Measurements from ENCODE around the gene ALK.

Gene ALK

DNA sequence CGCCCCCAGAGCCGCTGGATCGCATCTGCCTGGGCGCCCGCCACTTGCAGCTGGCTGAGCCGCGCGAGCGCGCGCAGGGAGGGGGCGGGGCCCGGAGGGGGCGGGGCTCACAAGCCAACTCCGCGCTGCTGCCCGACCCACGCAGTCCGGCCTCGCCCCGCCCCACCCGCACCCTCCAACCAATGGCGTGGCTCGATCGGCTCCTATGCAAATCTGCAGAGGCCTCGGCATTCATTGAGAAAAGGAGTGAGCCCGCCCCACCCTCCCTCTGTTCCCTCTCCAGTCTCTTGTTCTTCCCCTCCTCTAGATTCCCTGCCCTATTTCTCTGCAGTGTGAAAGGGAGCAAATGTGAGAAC, at the start of gene ALK:
Gene ALK (minus strand): TSS at position 27 of the 356 bp plus-strand sequence. CDS start 927 bp downstream, outside the sequence.
- peak; percentile 95 for DNase-seq (ENCODE audit: low spot score)

DNA sequence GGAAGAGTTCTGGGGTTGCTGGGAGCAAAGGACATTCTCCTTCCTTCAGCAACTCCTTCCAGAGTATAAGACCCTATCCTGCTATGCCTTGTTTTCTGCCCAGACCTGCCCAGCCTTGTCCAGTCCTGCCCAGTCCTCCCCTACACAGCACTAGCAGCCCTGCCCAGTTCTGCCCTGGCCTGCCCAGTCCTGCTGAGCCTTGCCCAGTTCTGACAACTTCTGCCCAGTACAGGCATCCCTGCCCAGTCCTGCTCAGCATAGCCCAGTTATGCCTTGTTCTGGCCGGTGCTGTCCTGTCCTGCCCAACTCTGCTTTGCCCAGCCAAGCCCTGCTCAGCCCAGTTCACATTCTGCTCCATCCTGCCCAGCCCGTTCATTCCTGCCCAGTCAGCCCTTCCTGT, 44.9 kb upstream of the ALK start:
- no peak for DNase-seq (ENCODE audit: low spot score)

DNA sequence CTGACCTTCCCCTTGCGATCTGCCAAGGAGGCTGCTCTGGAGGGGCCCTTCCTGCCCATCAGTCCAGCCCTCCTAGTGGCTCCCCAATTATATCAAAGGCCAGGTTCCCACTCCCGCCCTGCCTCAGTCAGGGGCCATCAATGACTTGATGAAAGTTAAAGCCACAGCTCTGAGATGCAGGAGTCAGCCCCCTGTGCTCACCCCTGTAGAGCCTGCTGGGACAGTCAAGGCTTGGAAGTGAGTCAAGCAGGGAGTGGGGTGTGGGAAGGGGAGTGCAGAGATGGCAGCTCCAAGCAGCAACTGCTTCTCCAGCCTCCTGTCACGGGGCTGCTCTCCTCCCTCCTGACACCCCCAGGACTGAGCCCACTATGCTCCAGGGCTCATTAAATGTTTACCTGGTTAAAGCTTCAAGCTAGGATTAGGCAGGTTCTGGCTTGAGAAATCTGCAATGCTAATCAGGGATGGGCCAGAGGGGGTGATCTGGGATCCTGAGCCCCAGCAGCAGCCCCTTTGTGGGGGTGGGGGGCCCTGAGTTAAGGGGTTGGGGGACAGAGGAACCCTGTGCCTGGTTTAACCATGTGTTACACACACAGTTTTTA, 42.7 kb upstream of the ALK start:
- DNase-seq (ENCODE audit: low spot score) = no peak

DNA sequence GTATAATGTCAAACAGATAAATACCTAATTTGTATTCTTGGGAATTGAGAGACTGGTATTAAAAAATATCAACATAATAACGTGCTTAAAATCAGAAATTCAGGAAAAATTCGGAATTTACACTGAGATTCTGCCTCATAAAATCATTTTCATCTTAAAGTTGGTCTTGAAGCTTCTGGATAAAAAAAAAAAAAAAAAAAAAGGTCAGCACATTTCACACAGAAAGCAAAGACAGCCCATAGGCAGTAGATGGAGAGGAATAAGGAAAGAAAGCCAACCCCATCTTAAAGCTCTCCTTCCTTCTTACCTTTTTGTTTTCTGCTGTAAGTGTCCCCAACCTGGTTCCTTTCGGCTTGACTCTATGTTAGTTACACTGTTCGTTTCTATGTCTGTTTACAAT, 41.5 kb upstream of the ALK start:
- DNase-seq (ENCODE audit: low spot score) = no peak

GRCh38 chr2:29954316-29954715, 32.9 kb upstream of the ALK start:
- no peak for DNase-seq (ENCODE audit: low spot score)

GRCh38 chr2:29952973-29953372, 31.6 kb upstream of the ALK start:
- DNase-seq (ENCODE audit: low spot score) = no peak

- no peak for DNase-seq (ENCODE audit: low spot score)
These were observed 30.2 kb upstream of the ALK start for GRCh38 chr2:29951576-29951975.

- DNase-seq (ENCODE audit: low spot score) = no peak
These were observed 29.1 kb upstream of the ALK start for GRCh38 chr2:29950481-29950880.

GRCh38 chr2:29949042-29949441, 27.7 kb upstream of the ALK start:
- DNase-seq (ENCODE audit: low spot score) = no peak

DNA sequence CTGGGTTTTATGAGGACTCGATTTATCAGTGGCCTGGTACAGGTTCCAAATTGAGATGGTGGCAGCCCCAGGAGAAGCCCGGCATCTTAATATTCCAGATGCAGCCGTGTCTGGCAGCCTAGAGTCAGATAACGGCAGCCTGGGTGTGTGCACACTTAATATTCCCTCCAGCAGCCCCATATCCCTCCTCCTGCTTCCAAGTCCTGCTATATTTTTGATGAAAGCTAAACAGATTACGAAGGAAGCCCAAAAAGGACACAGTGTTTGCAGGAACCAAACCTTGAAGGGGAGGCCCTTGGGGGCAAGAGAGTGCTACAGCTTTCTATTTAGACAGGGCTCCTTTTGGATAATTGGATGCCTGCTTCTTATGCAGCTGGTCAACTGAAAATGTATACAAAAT, 25.1 kb upstream of the ALK start:
- DNase-seq (ENCODE audit: low spot score) = no peak

- DNase-seq (ENCODE audit: low spot score) = no peak
These were observed 21.3 kb upstream of the ALK start for GRCh38 chr2:29942711-29943110.

DNA sequence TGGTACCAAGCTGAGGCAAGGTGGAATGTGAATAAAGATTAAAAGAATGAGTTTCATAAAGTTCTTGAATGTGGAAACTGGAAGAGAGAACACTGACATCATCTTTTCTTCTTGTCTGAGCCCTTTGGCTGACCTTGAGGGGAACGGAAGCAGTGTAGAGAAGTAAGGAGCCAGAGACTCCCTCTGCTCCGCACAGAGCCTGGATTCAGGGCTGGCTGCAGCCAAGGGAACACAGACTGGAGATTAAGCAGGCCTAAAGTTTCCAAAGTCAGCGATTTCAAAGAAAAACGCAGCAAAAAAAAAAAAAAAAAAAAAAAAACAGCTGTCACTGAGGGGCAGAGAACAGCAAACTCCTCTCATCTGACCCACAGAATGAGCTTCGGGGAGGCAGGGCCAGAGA, 19.3 kb upstream of the ALK start:
- DNase-seq (ENCODE audit: low spot score) = peak; percentile 38

DNA sequence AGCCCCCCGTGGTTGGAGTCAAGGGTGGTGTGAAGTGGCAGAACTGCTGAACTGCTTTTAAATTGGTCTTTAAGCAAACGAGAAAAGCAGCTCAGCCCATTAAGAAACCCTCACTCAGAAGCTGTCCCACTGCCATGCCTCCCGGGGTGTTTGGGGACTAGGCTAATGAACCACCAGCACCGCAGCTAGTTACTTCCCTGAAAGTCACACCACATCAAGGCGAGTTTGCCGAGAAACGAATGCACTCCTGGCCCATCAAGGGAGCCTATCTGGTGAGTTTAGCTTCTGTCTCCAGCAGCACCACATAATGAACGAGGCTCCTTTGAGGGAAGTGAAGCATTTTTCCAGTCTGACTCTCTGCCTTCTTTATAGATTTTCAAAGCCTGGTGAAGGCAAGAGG, 14.6 kb upstream of the ALK start:
- DNase-seq (ENCODE audit: low spot score) = no peak

GRCh38 chr2:29931818-29932217, 10.4 kb upstream of the ALK start:
- no peak for DNase-seq (ENCODE audit: low spot score)

DNA sequence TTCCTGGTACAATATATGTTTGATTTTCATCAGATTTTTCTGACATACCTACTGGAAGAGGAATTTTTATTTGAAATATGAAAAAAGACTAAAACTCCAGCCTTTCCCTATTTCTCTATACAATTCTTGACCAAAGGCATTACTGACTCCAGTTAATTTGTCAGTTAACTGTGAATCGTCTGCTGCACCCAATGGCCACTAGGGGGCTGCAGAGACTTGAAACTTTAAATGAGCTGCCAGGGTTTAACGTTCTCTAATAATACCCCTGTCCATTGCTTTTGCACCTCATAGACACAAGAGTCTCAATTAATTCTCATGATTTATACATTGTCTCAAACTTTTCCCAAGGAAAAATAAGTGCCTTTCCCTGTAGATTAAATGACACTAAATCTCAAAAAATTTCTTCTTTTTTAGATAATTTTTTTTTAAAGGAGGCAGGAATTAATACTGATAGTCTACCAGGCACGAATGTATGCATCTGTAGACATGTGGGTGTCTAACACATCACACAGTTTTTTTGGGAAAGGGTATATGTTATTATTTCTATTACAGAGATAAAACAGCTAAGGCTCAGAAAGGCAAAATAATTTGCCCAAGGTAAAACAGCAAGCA, 1.8 kb upstream of the ALK start:
- DNase-seq (ENCODE audit: low spot score) = peak; percentile 80

- no peak for DNase-seq (ENCODE audit: low spot score)
These were observed 1.2 kb upstream of the ALK start for GRCh38 chr2:29922605-29923004.

- DNase-seq (ENCODE audit: low spot score) = no peak
These were observed 491 bp downstream of the ALK start for GRCh38 chr2:29920631-29921559.

- peak; percentile 40 for DNase-seq (ENCODE audit: low spot score)
These were observed 1.2 kb downstream of the ALK start for GRCh38 chr2:29920130-29920577.

DNA sequence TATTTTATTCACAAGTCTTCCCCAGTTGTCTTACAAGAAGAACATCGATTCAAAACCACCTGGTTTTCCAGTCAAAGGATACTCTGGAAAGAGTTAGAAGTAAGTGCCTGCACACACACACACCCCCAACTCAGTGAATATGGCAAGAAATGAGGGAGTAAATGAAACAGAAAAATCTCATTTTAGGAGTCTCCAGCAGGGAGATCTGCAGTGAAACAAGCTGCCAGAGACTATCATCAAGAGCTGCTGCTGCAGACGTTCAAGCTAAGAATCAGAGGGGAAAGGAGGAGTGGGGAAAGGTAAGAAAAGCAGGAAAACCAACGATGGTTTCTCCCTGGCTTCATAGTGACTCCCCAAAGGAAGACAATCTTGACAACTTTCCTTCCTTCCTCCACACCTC, 2.4 kb downstream of the ALK start:
- no peak for DNase-seq (ENCODE audit: low spot score)

GRCh38 chr2:29917781-29918180, 3.6 kb downstream of the ALK start:
- no peak for DNase-seq (ENCODE audit: low spot score)

DNA sequence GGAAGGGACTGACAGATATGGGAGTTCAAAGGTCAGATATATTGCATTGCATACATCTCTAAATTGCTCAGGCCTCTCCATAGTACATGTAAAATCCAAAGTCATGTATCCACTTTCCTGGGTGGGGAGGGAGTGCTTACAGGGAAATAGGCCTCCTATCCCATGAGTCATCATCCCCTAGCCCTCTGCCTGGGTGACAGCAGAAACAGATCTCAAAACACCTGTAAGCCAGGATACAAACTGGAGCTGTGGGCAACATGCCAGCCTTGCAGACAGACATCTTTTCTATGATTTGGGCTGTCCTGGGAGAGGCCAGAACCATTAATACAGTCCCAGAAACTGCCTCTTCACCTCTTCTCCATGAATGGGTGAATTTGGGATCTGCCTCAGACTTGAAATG, 4.8 kb downstream of the ALK start:
- DNase-seq (ENCODE audit: low spot score) = no peak

- DNase-seq (ENCODE audit: low spot score) = no peak
These were observed 10.4 kb downstream of the ALK start for GRCh38 chr2:29910960-29911359.

- no peak for DNase-seq (ENCODE audit: low spot score)
These were observed 10.9 kb downstream of the ALK start for GRCh38 chr2:29910465-29910864.

Measured in Ammon's horn (tissue), 1 donor.